HepG2 (cell line): ENCODE measurements around the gene JMJD7. TPM values are rescaled to one million over a fixed set of nuclear protein-coding genes. Genes with fewer than 3 reads are reported as not detected.

ENCODE experiments used
- DZIP1 ChIP-seq: sonication (generic); formaldehyde crosslinking; IDR thresholded peaks from 2 replicates; pipeline ENCODE4 v1.5.0; 2020; ENCODE audit warnings: mild to moderate bottlenecking, missing genetic modification reagents
- MBNL3 ChIP-seq: fragments of 250-450 bp; sonication (Bioruptor Pico); conservative IDR thresholded peaks from 2 replicates; pipeline ENCODE4 v1.8.0; 2022; ENCODE audit warnings: mild to moderate bottlenecking, inconsistent platforms
- MTA1 ChIP-seq: sonication (generic); formaldehyde crosslinking; IDR thresholded peaks from 2 replicates; pipeline ENCODE4 v1.4.0; 2020; ENCODE audit warnings: missing genetic modification reagents, mild to moderate bottlenecking, borderline replicate concordance
- MXI1 ChIP-seq: IDR thresholded peaks from 3 replicates; pipeline ENCODE4 v1.6.1; 2012; ENCODE audit warnings: low read depth, low read length, inconsistent platforms, borderline replicate concordance
- MYC ChIP-seq: sonication (generic); formaldehyde crosslinking; IDR thresholded peaks from 2 replicates; pipeline ENCODE4 v1.9.0; 2021; ENCODE audit warnings: missing genetic modification reagents, borderline replicate concordance
- NR2F1 ChIP-seq, 2 experiments: fragments of 450-650 bp in 1 of 2; formaldehyde crosslinking in 1 of 2; IDR thresholded peaks; 2 replicates each; pipeline versions ENCODE4 v1.5.0 to v1.6.1; 2016 to 2020; ENCODE audit warnings: mild to moderate bottlenecking in 1 of 2, missing compliant biosample characterization in 1 of 2, missing genetic modification reagents in 1 of 2, moderate library complexity in 1 of 2
- NR2F6 ChIP-seq, 2 experiments: IDR thresholded peaks; 2 replicates each; pipeline ENCODE4 v1.6.1; 2016; ENCODE audit warnings: antibody characterized with exemption in 1 of 2, mild to moderate bottlenecking in 1 of 2
- RARA ChIP-seq: IDR thresholded peaks from 2 replicates; pipeline ENCODE4 v1.6.1; 2016; ENCODE audit warnings: missing genetic modification reagents, missing compliant biosample characterization
- RBFOX2 ChIP-seq: fragments of 200-400 bp; formaldehyde crosslinking; IDR thresholded peaks from 2 replicates; pipeline ENCODE4 v1.6.1; 2017; ENCODE audit warnings: low read depth, mild to moderate bottlenecking, low read length
- RFX1 ChIP-seq: fragments of 450-650 bp; IDR thresholded peaks from 2 replicates; pipeline ENCODE4 v1.6.1; 2017
- SNRNP70 ChIP-seq: fragments of 200-400 bp; formaldehyde crosslinking; IDR thresholded peaks from 2 replicates; pipeline ENCODE4 v1.6.1; 2017; ENCODE audit warnings: mild to moderate bottlenecking, low read depth, low read length, moderate library complexity
- TSC22D2 ChIP-seq: sonication (generic); formaldehyde crosslinking; IDR thresholded peaks from 2 replicates; pipeline ENCODE4 v1.5.1; 2020; ENCODE audit warnings: missing genetic modification reagents, mild to moderate bottlenecking, borderline replicate concordance
- ZBTB21 ChIP-seq: sonication (generic); formaldehyde crosslinking; IDR thresholded peaks from 2 replicates; pipeline ENCODE4 v1.4.0; 2020; ENCODE audit warnings: missing genetic modification reagents
- ZBTB7B ChIP-seq: sonication (generic); formaldehyde crosslinking; IDR thresholded peaks from 2 replicates; pipeline ENCODE4 v1.4.0; 2020; ENCODE audit warnings: missing genetic modification reagents
- ZNF230 ChIP-seq: sonication (generic); formaldehyde crosslinking; IDR thresholded peaks from 2 replicates; pipeline ENCODE4 v1.4.0; 2020; ENCODE audit warnings: mild to moderate bottlenecking, missing genetic modification reagents
- ZNF350 ChIP-seq: sonication (generic); formaldehyde crosslinking; IDR thresholded peaks from 2 replicates; pipeline ENCODE4 v1.4.0; 2020; ENCODE audit warnings: mild to moderate bottlenecking, low read depth, missing genetic modification reagents, borderline replicate concordance
- ZNF510 ChIP-seq: sonication (generic); formaldehyde crosslinking; IDR thresholded peaks from 2 replicates; pipeline ENCODE4 v1.4.0; 2020; ENCODE audit warnings: low read depth, mild to moderate bottlenecking, missing genetic modification reagents
- ZNF556 ChIP-seq: sonication (generic); formaldehyde crosslinking; IDR thresholded peaks from 2 replicates; pipeline ENCODE4 v1.4.0; 2020; ENCODE audit warnings: mild to moderate bottlenecking, missing genetic modification reagents, borderline replicate concordance
- ZNF558 ChIP-seq: sonication (generic); formaldehyde crosslinking; IDR thresholded peaks from 2 replicates; pipeline ENCODE4 v1.9.0; 2022; ENCODE audit warnings: mild to moderate bottlenecking, missing genetic modification reagents, borderline replicate concordance
- ZNF616 ChIP-seq: sonication (generic); formaldehyde crosslinking; IDR thresholded peaks from 2 replicates; pipeline ENCODE4 v1.5.0; 2020; ENCODE audit warnings: low read depth, mild to moderate bottlenecking, missing genetic modification reagents
- ZNF687 ChIP-seq: sonication (generic); formaldehyde crosslinking; IDR thresholded peaks from 2 replicates; pipeline ENCODE4 v1.5.1; 2020; ENCODE audit warnings: mild to moderate bottlenecking, missing genetic modification reagents, moderate library complexity
- polyA plus RNA-seq, 8 experiments: library from polyadenylated mRNA; depleted of rRNA in 3 of 8; stranded (reverse) in 7 of 8; unstranded in 1 of 8; fragments of >200 nt; fragmentation: Illumina TruSeq in 4 of 8; extraction: Trizol in 4 of 8; gene quantifications; 2 replicates each; pipeline versions ENCODE4 v1.2.1 to v1.2.3, GENCODE V29; 2011 to 2016; ENCODE audit warnings: low read depth in 4 of 8, missing spikeins in 1 of 8, mixed read lengths in 1 of 8; ENCODE audit not compliant: insufficient read depth in 1 of 8
- total RNA-seq, 5 experiments: library from RNA; depleted of rRNA; stranded (reverse); fragments of >200 nt; fragmentation: Illumina TruSeq; extraction: Trizol; gene quantifications; 2 replicates each; pipeline ENCODE4 v1.2.3, GENCODE V29; 2016; ENCODE audit warnings: low read depth in 1 of 5
- TF ChIP-seq, protein P1 (sequence below): sonication (generic); formaldehyde crosslinking; IDR thresholded peaks from 2 replicates; pipeline ENCODE4 v1.4.0; 2020; ENCODE audit warnings: mild to moderate bottlenecking, missing genetic modification reagents, borderline replicate concordance

The JMJD7 gene
- total and polyA plus RNA-seq, 2 of the 13 experiments (the other 11 are each of a cell fraction or from before 2014, with no cell fraction given): 6.4 to 7.1 TPM

DNA sequence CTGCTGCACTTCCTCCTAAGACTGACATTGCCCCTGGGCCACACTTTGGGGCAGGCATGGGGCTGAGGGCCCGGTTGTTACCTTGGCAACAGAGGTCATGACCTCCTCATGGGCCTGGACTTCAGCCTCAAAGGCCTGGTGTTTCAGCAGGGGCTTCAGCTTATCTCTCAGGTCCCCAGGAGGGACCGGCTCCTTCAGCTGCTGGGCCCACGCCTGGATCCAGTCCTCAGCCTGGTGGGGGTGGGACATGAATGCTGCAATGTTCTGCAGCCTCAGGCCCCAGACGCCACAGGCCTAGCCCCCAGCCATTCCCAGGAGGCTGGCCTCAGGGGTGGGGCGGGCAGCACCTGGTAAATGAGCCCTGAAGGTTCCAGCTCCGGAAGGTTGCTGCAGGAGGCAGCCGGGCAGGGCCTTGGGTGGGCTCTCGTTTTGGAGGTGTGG is 38.4 kb downstream of the JMJD7 start (continued):
- TF ChIP-seq ZNF556 (CRISPR knock-in tag) (peak; percentile 71; the same call in 1 of the 2 replicates), TSC22D2 (no peak), NR2F6 (IDR thresholded peaks at IDR 0.05) (peak; percentile 87), NR2F6 (CRISPR knock-in tag; IDR thresholded peaks at IDR 0.05) (peak; percentile 84), RBFOX2 (no peak), ZBTB7B (CRISPR knock-in tag) (peak; percentile 65), RARA (peak; percentile 58; the same call in 1 of the 2 replicates), DZIP1 (no peak), MYC (CRISPR knock-in tag) (peak; percentile 19; the same call in 1 of the 2 replicates), ZNF687 (peak; percentile 60), RFX1 (peak; percentile 69), ZNF230 (CRISPR knock-in tag) (peak; percentile 66; the same call in 1 of the 2 replicates), SNRNP70 (no peak), ZBTB21 (CRISPR knock-in tag) (no peak), ZNF616 (0 out of 2 replicates have a peak, but pooled peaks have one; percentile 33), ZNF510 (0 out of 2 replicates have a peak, but pooled peaks have one; percentile 43), MBNL3 (CRISPR knock-in tag) (no peak), NR2F1 (CRISPR knock-in tag; IDR thresholded peaks at IDR 0.05) (peak; percentile 40 to 74; a peak in 3 of 4 replicates), ZNF350 (CRISPR knock-in tag) (0 out of 2 replicates have a peak, but pooled peaks have one; percentile 4), ZNF558 (CRISPR knock-in tag) (no peak), MTA1 (CRISPR knock-in tag) (0 out of 2 replicates have a peak, but pooled peaks have one; percentile 49), MXI1 (peak; percentile 10; the same call in 1 of the 3 replicates)
- TF ChIP-seq, protein P1, sequence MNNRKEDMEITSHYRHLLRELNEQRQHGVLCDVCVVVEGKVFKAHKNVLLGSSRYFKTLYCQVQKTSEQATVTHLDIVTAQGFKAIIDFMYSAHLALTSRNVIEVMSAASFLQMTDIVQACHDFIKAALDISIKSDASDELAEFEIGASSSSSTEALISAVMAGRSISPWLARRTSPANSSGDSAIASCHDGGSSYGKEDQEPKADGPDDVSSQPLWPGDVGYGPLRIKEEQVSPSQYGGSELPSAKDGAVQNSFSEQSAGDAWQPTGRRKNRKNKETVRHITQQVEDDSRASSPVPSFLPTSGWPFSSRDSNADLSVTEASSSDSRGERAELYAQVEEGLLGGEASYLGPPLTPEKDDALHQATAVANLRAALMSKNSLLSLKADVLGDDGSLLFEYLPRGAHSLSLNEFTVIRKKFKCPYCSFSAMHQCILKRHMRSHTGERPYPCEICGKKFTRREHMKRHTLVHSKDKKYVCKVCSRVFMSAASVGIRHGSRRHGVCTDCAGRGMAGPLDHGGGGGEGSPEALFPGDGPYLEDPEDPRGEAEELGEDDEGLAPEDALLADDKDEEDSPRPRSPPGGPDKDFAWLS (CRISPR knock-in tag): 0 out of 2 replicates have a peak, but pooled peaks have one; percentile 84
